A549 (cell line): Measurements from ENCODE around the gene TTPAL. TPM values are rescaled to one million over a fixed set of nuclear protein-coding genes. Genes with fewer than 3 reads are reported as not detected.
A peak's percentile ranks its signal among the peaks of the same experiment; 100 is the strongest.

Experiments
- ATAC-seq, 2 experiments: fragments of 200-7000 bp in 1 of 2; fragments of >200 bp in 1 of 2; cut with Nextera tagmentation in 1 of 2; cut with Tn5 transposase in 1 of 2; 3 replicates each; pipeline versions ENCODE4 v1.8.0 to v1.9.1; 2018 to 2020; ENCODE audit warnings: mild to moderate bottlenecking in 1 of 2, moderate library complexity in 1 of 2
- CTCF ChIA-PET: fragments of 300-600 bp; sonication (Branson Sonifier 250); formaldehyde crosslinking; extraction: SDS; loops from one replicate; lab custom pipeline; 2021; ENCODE audit warnings: antibody characterized with exemption, inconsistent platforms; lab: Yijun Ruan, JAX
- POLR2A ChIA-PET: fragments of 350-600 bp; formaldehyde crosslinking; extraction: SDS; loops from one replicate; lab custom pipeline; 2021; ENCODE audit warnings: antibody characterized with exemption, inconsistent platforms; lab: Yijun Ruan, JAX
- DNase-seq, 2 experiments: peaks; one replicate each; pipeline versions ENCODE4 v3.0.0 to v3.0.0-alpha.2; 2011 to 2016; ENCODE audit warnings: low read depth in 1 of 2, low spot score in 1 of 2
- FAIRE-seq: peaks from 2 replicates; lab custom pipeline; 2011; peaks lifted over from hg19 to GRCh38; lab: Jason Lieb, UNC
- H3K27ac ChIP-seq, 2 experiments: fragments of >200 bp; sonication (Bioruptor Twin); formaldehyde crosslinking; 3 replicates each; pipeline ENCODE4 v1.5.1; 2016 to 2017
- H3K4me1 ChIP-seq: fragments of >200 bp; sonication (Bioruptor Twin); formaldehyde crosslinking; 3 replicates; pipeline ENCODE4 v1.6.1; 2016
- H3K4me2 ChIP-seq: fragments of >200 bp; sonication (Bioruptor Twin); formaldehyde crosslinking; 3 replicates; pipeline ENCODE4 v1.6.1; 2016
- H3K4me3 ChIP-seq: fragments of >200 bp; sonication (Bioruptor Twin); formaldehyde crosslinking; 3 replicates; pipeline ENCODE4 v1.5.1; 2016
- H3K9me3 ChIP-seq: fragments of >200 bp; sonication (Bioruptor Twin); formaldehyde crosslinking; 3 replicates; pipeline ENCODE4 v1.6.1; 2016
- CEBPB ChIP-seq, 2 experiments: fragments of >200 bp in 1 of 2; sonication (Bioruptor Twin) in 1 of 2; formaldehyde crosslinking in 1 of 2; IDR thresholded peaks; 2 replicates each; pipeline ENCODE4 v1.6.1; 2012 to 2016
- CHD4 ChIP-seq: fragments of 200-600 bp; sonication (generic); IDR thresholded peaks from 2 replicates; pipeline ENCODE4 v1.6.1; 2016; ENCODE audit warnings: antibody characterized with exemption, mild to moderate bottlenecking, borderline replicate concordance
- EHF ChIP-seq: fragments of 250-450 bp; sonication (Bioruptor Pico); IDR thresholded peaks from 2 replicates; pipeline ENCODE4 v1.5.0; 2020; ENCODE audit warnings: mild to moderate bottlenecking
- EP300 ChIP-seq, 2 experiments: fragments of >200 bp; sonication (Bioruptor Twin); formaldehyde crosslinking; IDR thresholded peaks; 2 replicates in 1 of 2; 3 replicates in 1 of 2; pipeline ENCODE4 v1.6.1; 2016 to 2017
- ESRRA ChIP-seq: fragments of 150-350 bp; IDR thresholded peaks from 2 replicates; pipeline ENCODE4 v1.6.1; 2014; ENCODE audit warnings: mild to moderate bottlenecking, low read length, borderline replicate concordance
- HEYL ChIP-seq: fragments of 250-450 bp; sonication (Bioruptor Pico); IDR thresholded peaks from 2 replicates; pipeline ENCODE4 v1.8.0; 2021; ENCODE audit warnings: mild to moderate bottlenecking, moderate library complexity
- HOXA7 ChIP-seq: fragments of 250-450 bp; sonication (Bioruptor Pico); IDR thresholded peaks from 2 replicates; pipeline ENCODE4 v1.5.0; 2020; ENCODE audit warnings: mild to moderate bottlenecking, moderate library complexity
- HOXB13 ChIP-seq: fragments of 250-450 bp; sonication (Bioruptor Pico); IDR thresholded peaks from 2 replicates; pipeline ENCODE4 v1.5.0; 2020; ENCODE audit warnings: low read depth, mild to moderate bottlenecking, moderate library complexity
- HOXB5 ChIP-seq: fragments of 250-450 bp; sonication (Bioruptor Pico); IDR thresholded peaks from 2 replicates; pipeline ENCODE4 v1.5.0; 2020; ENCODE audit warnings: mild to moderate bottlenecking, moderate library complexity
- MAFK ChIP-seq: fragments of 450-650 bp; IDR thresholded peaks from 2 replicates; pipeline ENCODE4 v1.6.1; 2014; ENCODE audit not compliant: partially characterized antibody
- PHF8 ChIP-seq: fragments of 200-600 bp; sonication (generic); IDR thresholded peaks from 2 replicates; pipeline ENCODE4 v1.6.1; 2016; ENCODE audit warnings: low read depth, mild to moderate bottlenecking, antibody characterized with exemption, moderate library complexity, borderline replicate concordance
- RAD21 ChIP-seq, 2 experiments: fragments of >200 bp in 1 of 2; sonication (Bioruptor Twin) in 1 of 2; formaldehyde crosslinking in 1 of 2; IDR thresholded peaks in 1 of 2; conservative IDR thresholded peaks in 1 of 2; 2 replicates in 1 of 2; 3 replicates in 1 of 2; pipeline ENCODE4 v1.6.1; 2012 to 2018; ENCODE audit warnings: inconsistent platforms in 1 of 2
- RNF2 ChIP-seq: fragments of 200-600 bp; sonication (generic); IDR thresholded peaks from 2 replicates; pipeline ENCODE4 v1.6.1; 2016; ENCODE audit warnings: low read depth, mild to moderate bottlenecking, antibody characterized with exemption, moderate library complexity, borderline replicate concordance
- SMC3 ChIP-seq: fragments of >200 bp; sonication (Bioruptor Twin); formaldehyde crosslinking; IDR thresholded peaks from 3 replicates; pipeline ENCODE4 v1.6.1; 2018; ENCODE audit warnings: inconsistent platforms
- ZC3H11A ChIP-seq: fragments of 450-650 bp; IDR thresholded peaks from 2 replicates; pipeline ENCODE4 v1.6.1; 2014; ENCODE audit warnings: antibody characterized with exemption, mild to moderate bottlenecking
- ZNF302 ChIP-seq: fragments of 250-450 bp; sonication (Bioruptor Pico); IDR thresholded peaks from 2 replicates; pipeline ENCODE4 v1.9.0; 2021; ENCODE audit warnings: inconsistent platforms, mild to moderate bottlenecking, moderate library complexity
- ZSCAN20 ChIP-seq: fragments of 250-450 bp; sonication (Bioruptor Pico); IDR thresholded peaks from 2 replicates; pipeline ENCODE4 v1.8.0; 2022; ENCODE audit warnings: mild to moderate bottlenecking, moderate library complexity
- WGBS: methylation state at CpG from one replicate; pipeline ENCODE4 v1.1.6; 2017; ENCODE audit errors: missing lambda C conversion rate; 5-methylcytosine and 5-hydroxymethylcytosine counted together
- polyA plus RNA-seq, 4 experiments: library from polyadenylated mRNA; depleted of rRNA in 3 of 4; stranded (reverse); fragments of >200 nt; fragmentation: RNase III in 1 of 4; extraction: RNeasy Plus Mini Kit Qiagen cat#74134 plus additional on column Dnase treatment in 1 of 4; gene quantifications; 2 replicates in 3 of 4; 3 replicates in 1 of 4; pipeline ENCODE4 v1.2.3, GENCODE V29; 2011 to 2017
- TF ChIP-seq, protein P1 (sequence below): IDR thresholded peaks from 2 replicates; pipeline ENCODE4 v1.6.1; 2012
- TF ChIP-seq, protein P2 (sequence below): fragments of 250-450 bp; sonication (Bioruptor Pico); IDR thresholded peaks from 2 replicates; pipeline ENCODE4 v1.5.0; 2020; ENCODE audit warnings: low read depth, mild to moderate bottlenecking, moderate library complexity
- TF ChIP-seq, protein P3 (sequence below): fragments of >200 bp; sonication (Bioruptor Twin); formaldehyde crosslinking; IDR thresholded peaks from 3 replicates; pipeline ENCODE4 v1.5.1; 2016

TTPAL gene
- polyA plus RNA-seq, 2 of the 4 experiments (the other 2 are of a cell fraction), result 9.1 to 9.2 TPM

DNA sequence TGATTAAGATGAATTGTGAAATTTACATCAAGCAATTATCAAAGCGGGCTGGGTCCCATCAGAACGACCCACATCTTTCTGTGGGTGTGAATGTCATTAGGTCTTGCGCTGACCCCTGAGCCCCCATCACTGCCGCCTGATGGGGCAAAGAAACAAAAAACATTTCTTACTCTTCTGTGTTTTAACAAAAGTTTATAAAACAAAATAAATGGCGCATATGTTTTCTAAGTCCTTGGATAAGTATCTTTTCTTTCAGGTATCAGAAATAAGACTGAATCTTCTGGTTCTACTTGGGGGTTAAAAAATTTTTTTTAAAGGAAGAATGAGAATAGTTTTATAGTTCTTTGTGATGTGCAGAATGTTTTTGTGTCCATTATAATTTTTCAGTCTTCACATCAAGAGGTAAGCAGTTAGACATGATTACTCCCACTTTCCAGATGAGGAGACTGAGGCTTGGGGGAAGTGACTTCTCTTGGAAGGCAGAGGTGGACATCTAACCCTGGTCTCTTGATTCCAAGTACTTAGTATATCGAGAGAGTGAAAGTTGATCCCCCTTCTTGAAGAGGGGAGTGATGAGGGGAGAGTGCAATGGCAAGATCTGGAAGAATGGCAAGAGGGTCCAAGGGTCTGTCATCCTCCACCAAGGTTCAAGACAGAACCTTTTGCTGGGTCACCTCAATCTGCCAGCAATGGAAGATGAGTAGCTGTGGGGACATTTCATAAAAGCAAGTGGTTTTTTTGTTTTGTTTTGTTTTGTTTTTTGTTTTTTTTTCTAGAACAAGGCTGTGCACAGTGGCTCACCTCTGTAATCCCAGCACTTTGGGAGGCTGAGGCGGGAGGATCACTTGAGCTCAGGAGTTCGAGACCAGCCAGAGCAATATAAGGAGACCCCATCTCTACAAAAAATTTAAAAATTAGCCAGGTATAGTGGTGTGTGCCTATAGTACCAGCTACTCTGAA, 42.8 kb upstream of the TTPAL start:
- no peak overlapping the region for H3K4me3 ChIP-seq
- FAIRE-seq (no peak), ATAC-seq (no peak), DNase-seq (no peak)
- peaks cover 6% of the 10 kb centered on the region for H3K4me1 ChIP-seq
- ChIA-PET POLR2A (no interaction called here), CTCF (interaction anchor here (0.7 to 1.1 kb wide), 5 partner anchors 14 to 245 kb away, joined by 3 to 4 read pairs (median 3); partner anchors contain the start of gene FITM2)
- WGBS, result 74% methylated on average over 8 of the region's 8 CpGs
- no peak overlapping the region for H3K27ac ChIP-seq
- H3K4me2 ChIP-seq, result no peak overlapping the region
- no peak for TF ChIP-seq ESRRA
- no peak for TF ChIP-seq EHF (CRISPR knock-in tag)
- no peak for TF ChIP-seq ZC3H11A
- TF ChIP-seq HOXB5 (CRISPR knock-in tag), result no peak
- no peaks in the 10 kb centered on the region for H3K9me3 ChIP-seq

DNA sequence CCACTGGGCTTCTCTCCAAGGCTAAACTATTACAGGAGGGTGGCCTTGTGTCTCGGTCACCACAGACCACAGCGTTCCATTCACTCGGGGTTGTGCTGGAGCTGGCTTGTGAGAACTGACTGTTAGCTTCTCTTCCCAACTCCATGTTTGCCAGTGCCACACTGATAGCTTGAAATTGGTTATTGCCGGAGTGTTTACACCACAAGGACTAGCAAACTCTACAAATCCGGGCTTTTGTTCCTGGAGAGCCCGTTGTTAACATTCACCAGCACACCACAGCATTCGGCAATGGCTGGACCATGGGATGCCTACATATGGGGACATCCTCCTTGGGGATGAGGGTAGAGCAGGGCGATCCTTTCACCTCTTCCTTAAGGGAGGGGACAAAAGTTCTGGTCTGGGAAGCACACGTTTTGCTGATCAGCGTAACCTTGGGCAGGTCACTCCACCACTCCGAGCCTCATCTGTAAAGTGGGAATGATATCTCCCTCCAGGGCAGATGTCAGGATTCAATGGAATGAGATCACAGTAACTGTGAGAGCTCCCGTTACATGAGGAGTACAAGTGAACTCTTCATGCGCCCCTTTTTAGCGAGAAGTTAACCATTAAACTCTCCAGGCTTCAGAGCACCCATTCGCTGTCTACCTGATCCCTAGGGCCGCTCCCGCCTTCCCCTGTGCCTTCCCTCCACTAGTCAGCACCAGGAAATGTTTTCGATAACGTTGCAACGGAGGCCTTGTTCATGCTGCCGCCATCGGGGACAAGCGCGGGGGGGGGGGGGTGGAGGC, 41.7 kb upstream of the TTPAL start:
- FAIRE-seq (no peak), DNase-seq (no peak)
- POLR2A ChIA-PET, result no interaction called here
- WGBS, result 82% methylated on average over 24 of the region's 24 CpGs
- Histone ChIP-seq H3K4me3 (no peak overlapping the region), H3K4me2 (no peak overlapping the region)
- TF ChIP-seq, protein P1, sequence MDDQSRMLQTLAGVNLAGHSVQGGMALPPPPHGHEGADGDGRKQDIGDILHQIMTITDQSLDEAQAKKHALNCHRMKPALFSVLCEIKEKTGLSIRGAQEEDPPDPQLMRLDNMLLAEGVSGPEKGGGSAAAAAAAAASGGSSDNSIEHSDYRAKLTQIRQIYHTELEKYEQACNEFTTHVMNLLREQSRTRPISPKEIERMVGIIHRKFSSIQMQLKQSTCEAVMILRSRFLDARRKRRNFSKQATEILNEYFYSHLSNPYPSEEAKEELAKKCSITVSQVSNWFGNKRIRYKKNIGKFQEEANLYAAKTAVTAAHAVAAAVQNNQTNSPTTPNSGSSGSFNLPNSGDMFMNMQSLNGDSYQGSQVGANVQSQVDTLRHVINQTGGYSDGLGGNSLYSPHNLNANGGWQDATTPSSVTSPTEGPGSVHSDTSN, result no peak
- TF ChIP-seq, protein P2, sequence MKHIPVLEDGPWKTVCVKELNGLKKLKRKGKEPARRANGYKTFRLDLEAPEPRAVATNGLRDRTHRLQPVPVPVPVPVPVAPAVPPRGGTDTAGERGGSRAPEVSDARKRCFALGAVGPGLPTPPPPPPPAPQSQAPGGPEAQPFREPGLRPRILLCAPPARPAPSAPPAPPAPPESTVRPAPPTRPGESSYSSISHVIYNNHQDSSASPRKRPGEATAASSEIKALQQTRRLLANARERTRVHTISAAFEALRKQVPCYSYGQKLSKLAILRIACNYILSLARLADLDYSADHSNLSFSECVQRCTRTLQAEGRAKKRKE, result no peak
- TF ChIP-seq EP300 (IDR thresholded peaks at IDR 0.05) (no peak), ZSCAN20 (CRISPR knock-in tag) (no peak), CHD4 (no peak), HOXB13 (CRISPR knock-in tag) (no peak)
- TF ChIP-seq, all 56 proteins: peak for 0
- peak in 1 of 2 experiments; percentile 19; a peak in 3 of 6 replicates for ATAC-seq
- Histone ChIP-seq H3K4me1 (peaks cover 6% of the 10 kb centered on the region), H3K9me3 (no peaks in the 10 kb centered on the region), H3K27ac (no peak overlapping the region)
- CTCF ChIA-PET, result interaction anchor here (0.5 to 1.1 kb wide), 9 partner anchors 8 to 317 kb away, joined by 3 to 4 read pairs (median 3); partner anchors contain the start of gene FITM2

DNA sequence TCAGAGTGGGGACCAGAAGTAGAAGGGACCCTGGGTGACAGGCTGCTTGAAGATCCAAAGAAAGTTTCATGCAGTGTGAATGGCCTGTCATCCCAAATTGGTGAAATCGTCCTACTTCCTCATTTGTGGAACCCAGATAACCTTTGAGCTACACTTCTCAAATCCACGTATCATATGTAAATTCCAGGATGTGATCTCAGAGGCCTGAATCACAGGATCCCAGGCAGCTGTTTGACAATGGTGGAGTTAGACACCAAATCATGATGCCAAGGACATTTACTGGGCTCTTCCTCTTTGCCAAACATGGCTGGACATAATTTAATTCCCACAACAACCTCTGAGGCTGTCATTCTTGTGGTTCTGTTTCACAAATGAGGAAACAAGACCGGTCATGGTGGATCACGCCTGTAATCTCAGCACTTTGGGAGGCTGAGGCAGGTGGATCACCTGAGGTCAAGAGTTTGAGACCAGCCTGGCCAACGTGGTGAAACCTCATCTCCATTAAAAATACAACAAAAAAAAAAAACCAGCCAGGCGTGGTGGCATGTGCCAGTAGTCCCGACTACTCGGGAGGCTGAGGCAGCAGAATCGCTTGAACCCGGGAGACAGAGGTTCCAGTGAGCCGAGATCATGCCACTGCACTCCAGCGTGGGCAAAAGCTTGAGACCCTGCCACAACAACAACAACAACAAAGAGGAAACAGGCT, 39.9 kb upstream of the TTPAL start:
- H3K4me2 ChIP-seq, result no peak overlapping the region; the same call in 2 of the 3 replicates
- no peak for FAIRE-seq

More for the DNA sequence above, 39.9 kb upstream of the TTPAL start:
- peak overlapping the region; percentile 27 to 34; a peak in 2 of 6 replicates for H3K27ac ChIP-seq
- peaks cover 6% of the 10 kb centered on the region for H3K4me1 ChIP-seq
- no peak for TF ChIP-seq ZNF302 (CRISPR knock-in tag)
- TF ChIP-seq, protein P3, sequence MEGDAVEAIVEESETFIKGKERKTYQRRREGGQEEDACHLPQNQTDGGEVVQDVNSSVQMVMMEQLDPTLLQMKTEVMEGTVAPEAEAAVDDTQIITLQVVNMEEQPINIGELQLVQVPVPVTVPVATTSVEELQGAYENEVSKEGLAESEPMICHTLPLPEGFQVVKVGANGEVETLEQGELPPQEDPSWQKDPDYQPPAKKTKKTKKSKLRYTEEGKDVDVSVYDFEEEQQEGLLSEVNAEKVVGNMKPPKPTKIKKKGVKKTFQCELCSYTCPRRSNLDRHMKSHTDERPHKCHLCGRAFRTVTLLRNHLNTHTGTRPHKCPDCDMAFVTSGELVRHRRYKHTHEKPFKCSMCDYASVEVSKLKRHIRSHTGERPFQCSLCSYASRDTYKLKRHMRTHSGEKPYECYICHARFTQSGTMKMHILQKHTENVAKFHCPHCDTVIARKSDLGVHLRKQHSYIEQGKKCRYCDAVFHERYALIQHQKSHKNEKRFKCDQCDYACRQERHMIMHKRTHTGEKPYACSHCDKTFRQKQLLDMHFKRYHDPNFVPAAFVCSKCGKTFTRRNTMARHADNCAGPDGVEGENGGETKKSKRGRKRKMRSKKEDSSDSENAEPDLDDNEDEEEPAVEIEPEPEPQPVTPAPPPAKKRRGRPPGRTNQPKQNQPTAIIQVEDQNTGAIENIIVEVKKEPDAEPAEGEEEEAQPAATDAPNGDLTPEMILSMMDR, result no peak
- TF ChIP-seq PHF8, result no peak
- TF ChIP-seq RNF2, result no peak
- no peak for TF ChIP-seq SMC3
- no peak for TF ChIP-seq CEBPB (IDR thresholded peaks at IDR 0.05)
- TF ChIP-seq HEYL, result no peak
- no peak for TF ChIP-seq RAD21 (conservative IDR thresholded peaks at IDR 0.05 in 1 of 2, IDR thresholded peaks at IDR 0.05 in 1 of 2)
- TF ChIP-seq MAFK, result no peak
- TF ChIP-seq HOXA7, result no peak
- WGBS, result 69% methylated on average over 12 of the region's 12 CpGs
- ChIA-PET POLR2A (no interaction called here), CTCF (interaction anchor here (0.6 to 2.8 kb wide), 7 partner anchors 14 to 466 kb away, joined by 3 to 10 read pairs (median 4); partner anchors contain the start of gene FITM2)
- ATAC-seq (peak; percentile 23 to 30; a peak in 3 of 6 replicates), DNase-seq (peak in 1 of 2 experiments; percentile 52)
- no peak overlapping the region for H3K4me3 ChIP-seq
- H3K9me3 ChIP-seq, result no peaks in the 10 kb centered on the region
